Ectodermal cell (in vitro differentiated cells): ENCODE data around the gene STAMBP.

Experiments
- H3K27ac ChIP-seq: 2 replicates; pipeline ENCODE4 v1.7.0; 2013; ENCODE audit warnings: mild to moderate bottlenecking, low read depth, low read length; ENCODE audit not compliant: insufficient read depth, poor library complexity, severe bottlenecking
- H3K27me3 ChIP-seq: 2 replicates; pipeline ENCODE4 v1.7.0; 2013; ENCODE audit warnings: mild to moderate bottlenecking, low read length; ENCODE audit not compliant: insufficient read depth, control insufficient read depth, poor library complexity, severe bottlenecking
- H3K36me3 ChIP-seq: one replicate; pipeline ENCODE4 v1.7.0; 2013; ENCODE audit warnings: low read length; ENCODE audit not compliant: control insufficient read depth, insufficient read depth
- H3K4me1 ChIP-seq: one replicate; pipeline ENCODE4 v1.7.0; 2013; ENCODE audit warnings: low read length; ENCODE audit not compliant: control insufficient read depth, insufficient read depth
- H3K4me3 ChIP-seq: 2 replicates; pipeline ENCODE4 v1.7.0; 2013; ENCODE audit warnings: low read depth, low read length, control low read depth; ENCODE audit not compliant: insufficient read depth
- H3K9me3 ChIP-seq: 2 replicates; pipeline ENCODE4 v1.7.0; 2013; ENCODE audit warnings: mild to moderate bottlenecking, low read length, moderate library complexity; ENCODE audit not compliant: control insufficient read depth
- WGBS, 2 experiments: methylation state at CpG; one replicate each; pipeline ENCODE4 v1.1.7; 2013; ENCODE audit warnings: missing lambda C conversion rate in 2 of 2; 5-methylcytosine and 5-hydroxymethylcytosine counted together

STAMBP gene

GRCh38 chr2:73822276-73822675 lies 6.5 kb upstream of the STAMBP start:
- no peaks in the 10 kb centered on the region for H3K36me3 ChIP-seq
- 85 to 94% methylated on average over 1 of the region's 1 CpG for WGBS, 2 experiments
- H3K4me3 ChIP-seq, result no peak overlapping the region
- peaks cover 60% of the 10 kb centered on the region for H3K27me3 ChIP-seq
- no peaks in the 10 kb centered on the region for H3K9me3 ChIP-seq
- no peaks in the 10 kb centered on the region for H3K4me1 ChIP-seq
- H3K27ac ChIP-seq, result no peak overlapping the region

- 85% methylated on average over 2 of the region's 2 CpGs for WGBS, 2 experiments
- Histone ChIP-seq H3K4me1 (no peaks in the 10 kb centered on the region), H3K9me3 (no peaks in the 10 kb centered on the region)
These were observed 5.8 kb upstream of the STAMBP start for GRCh38 chr2:73822991-73823390.

DNA sequence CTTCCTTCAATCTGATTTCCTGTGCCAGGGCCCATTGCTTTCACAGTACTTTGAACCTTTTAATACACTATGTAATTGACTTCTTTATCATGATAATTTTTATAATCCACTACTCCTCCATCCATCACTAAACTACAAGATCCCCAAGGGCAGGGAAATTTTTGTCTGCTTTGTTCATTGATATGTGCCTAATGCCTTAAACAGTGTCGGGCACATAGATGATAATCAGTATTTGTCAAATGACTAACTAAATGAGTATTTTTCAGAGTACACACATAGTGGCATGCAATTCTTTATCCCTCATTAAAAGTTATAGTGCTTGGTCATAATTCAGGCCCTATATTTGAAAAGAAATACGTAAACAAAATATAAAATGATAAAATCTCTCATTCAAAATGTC lies 5.3 kb upstream of the STAMBP start:
- Histone ChIP-seq H3K27me3 (peaks cover 67% of the 10 kb centered on the region), H3K4me3 (no peak overlapping the region), H3K4me1 (no peaks in the 10 kb centered on the region), H3K9me3 (no peaks in the 10 kb centered on the region), H3K27ac (no peak overlapping the region), H3K36me3 (no peaks in the 10 kb centered on the region)
- 33 to 61% methylated on average over 1 to 2 of the region's 2 CpGs for WGBS, 2 experiments

More at GRCh38 chr2:73822991-73823390, 5.8 kb upstream of the STAMBP start:
- Histone ChIP-seq H3K4me3 (no peak overlapping the region), H3K27ac (no peak overlapping the region), H3K36me3 (no peaks in the 10 kb centered on the region), H3K27me3 (peaks cover 67% of the 10 kb centered on the region)

DNA sequence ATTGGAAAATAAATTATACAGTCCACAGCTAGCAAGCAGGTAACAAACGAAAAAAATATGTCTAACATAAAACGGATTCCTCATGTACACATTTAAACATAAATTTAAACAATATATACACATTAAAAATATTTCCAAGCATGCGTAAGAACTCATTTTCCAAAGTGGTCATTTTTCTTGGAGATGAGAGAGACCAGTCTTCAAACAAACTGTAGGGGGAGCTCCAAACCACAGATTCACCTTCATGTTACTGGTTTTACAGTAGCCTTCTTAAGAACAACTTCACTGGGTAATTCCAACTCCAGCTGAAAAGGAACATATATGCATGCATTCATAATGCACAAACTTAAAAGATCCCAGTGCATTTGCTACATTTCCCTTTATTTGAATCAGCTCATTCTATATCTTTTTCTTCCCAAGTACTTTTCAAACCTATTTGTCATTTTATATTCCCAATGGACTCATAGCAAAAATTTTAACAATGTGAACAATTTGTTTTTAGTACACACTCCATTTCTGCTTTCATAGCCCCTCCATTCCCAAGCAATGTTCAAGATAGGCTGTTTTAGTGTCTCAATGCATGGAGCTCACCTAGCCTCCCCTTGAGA lies 4.7 kb upstream of the STAMBP start:
- no peaks in the 10 kb centered on the region for H3K9me3 ChIP-seq
- whole genome bisulfite sequencing, 2 experiments, result 28 to 33% methylated on average over 3 of the region's 3 CpGs
- no peaks in the 10 kb centered on the region for H3K4me1 ChIP-seq
- H3K36me3 ChIP-seq, result no peaks in the 10 kb centered on the region
- peaks cover 67% of the 10 kb centered on the region for H3K27me3 ChIP-seq
- H3K4me3 ChIP-seq, result no peak overlapping the region
- H3K27ac ChIP-seq, result no peak overlapping the region

GRCh38 chr2:73825408-73825807 lies 3.4 kb upstream of the STAMBP start:
- Histone ChIP-seq H3K36me3 (no peaks in the 10 kb centered on the region), H3K27ac (no peak overlapping the region), H3K27me3 (peaks cover 56% of the 10 kb centered on the region), H3K4me3 (no peak overlapping the region), H3K4me1 (peaks cover 4% of the 10 kb centered on the region), H3K9me3 (no peaks in the 10 kb centered on the region)
- WGBS, 2 experiments, result 83 to 86% methylated on average over 4 of the region's 4 CpGs

GRCh38 chr2:73827018-73827417 lies 1.7 kb upstream of the STAMBP start:
- peaks cover 40% of the 10 kb centered on the region for H3K27me3 ChIP-seq
- 88% methylated on average over 2 of the region's 2 CpGs; no CpG with 5 or more reads in 1 of the 2 experiments for WGBS, 2 experiments
- peaks cover 4% of the 10 kb centered on the region for H3K4me1 ChIP-seq
- H3K36me3 ChIP-seq, result no peaks in the 10 kb centered on the region
- no peak overlapping the region for H3K4me3 ChIP-seq
- H3K9me3 ChIP-seq, result no peaks in the 10 kb centered on the region
- H3K27ac ChIP-seq, result no peak overlapping the region

GRCh38 chr2:73827660-73828388 lies 937 bp upstream of the STAMBP start:
- Histone ChIP-seq H3K4me3 (no peak overlapping the region), H3K4me1 (peaks cover 4% of the 10 kb centered on the region), H3K9me3 (no peaks in the 10 kb centered on the region), H3K27me3 (peaks cover 37% of the 10 kb centered on the region), H3K36me3 (peaks cover 4% of the 10 kb centered on the region), H3K27ac (no peak overlapping the region)
- WGBS, 2 experiments, result 91% methylated on average over 9 of the region's 9 CpGs

DNA sequence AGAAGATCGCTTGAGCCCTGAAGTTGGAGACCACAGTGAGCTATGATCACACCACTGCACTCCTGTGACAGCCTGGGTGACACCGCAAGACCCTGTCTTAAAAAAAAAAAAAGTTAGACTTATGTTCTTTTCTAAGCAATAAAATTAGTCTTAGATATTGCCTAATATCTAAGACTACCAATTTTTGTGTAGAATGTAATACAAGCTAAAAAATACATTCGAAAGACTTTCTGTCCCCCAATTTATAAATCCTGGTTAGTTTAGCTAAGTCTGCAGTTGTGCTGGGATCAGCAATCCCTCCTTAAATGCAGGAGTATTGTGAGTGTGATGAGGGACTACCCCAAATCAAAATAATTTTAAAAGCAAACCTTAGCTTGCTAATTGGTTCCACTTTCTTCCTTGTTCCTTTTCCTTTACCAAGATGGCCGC lies 358 bp upstream of the STAMBP start:
- no peaks in the 10 kb centered on the region for H3K9me3 ChIP-seq
- H3K36me3 ChIP-seq, result peaks cover 6% of the 10 kb centered on the region
- H3K4me3 ChIP-seq, result peak overlapping the region; percentile 89
- H3K27me3 ChIP-seq, result peaks cover 37% of the 10 kb centered on the region
- no peak overlapping the region for H3K27ac ChIP-seq
- WGBS, 2 experiments, result 58 to 65% methylated on average over 3 of the region's 4 CpGs
- peaks cover 4% of the 10 kb centered on the region for H3K4me1 ChIP-seq

DNA sequence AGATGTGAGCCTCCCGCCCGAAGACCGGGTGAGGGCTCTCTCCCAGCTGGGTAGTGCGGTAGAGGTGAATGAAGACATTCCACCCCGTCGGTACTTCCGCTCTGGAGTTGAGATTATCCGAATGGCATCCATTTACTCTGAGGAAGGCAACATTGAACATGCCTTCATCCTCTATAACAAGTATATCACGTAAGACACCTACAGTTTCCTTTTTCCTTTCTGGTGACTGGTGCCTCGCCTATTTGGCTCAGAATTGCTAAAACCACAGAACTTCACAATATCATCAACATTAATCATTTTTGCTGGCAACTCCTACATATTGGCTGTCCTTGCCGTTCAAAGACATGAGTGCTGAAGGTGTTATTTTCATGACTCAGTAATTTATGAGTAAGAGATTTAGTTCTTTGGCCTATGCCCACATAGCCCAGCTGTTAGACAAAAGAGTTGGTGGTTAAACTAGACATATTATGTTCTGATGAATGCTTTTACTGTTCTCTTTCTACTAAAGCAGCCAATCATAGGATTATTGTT lies 2.2 kb downstream of the STAMBP start:
- Histone ChIP-seq H3K36me3 (peaks cover 6% of the 10 kb centered on the region), H3K4me3 (no peak overlapping the region), H3K4me1 (peaks cover 4% of the 10 kb centered on the region), H3K27ac (no peak overlapping the region), H3K9me3 (no peaks in the 10 kb centered on the region), H3K27me3 (peaks cover 20% of the 10 kb centered on the region)
- WGBS, 2 experiments, result 96% methylated on average over 11 of the region's 11 CpGs

DNA sequence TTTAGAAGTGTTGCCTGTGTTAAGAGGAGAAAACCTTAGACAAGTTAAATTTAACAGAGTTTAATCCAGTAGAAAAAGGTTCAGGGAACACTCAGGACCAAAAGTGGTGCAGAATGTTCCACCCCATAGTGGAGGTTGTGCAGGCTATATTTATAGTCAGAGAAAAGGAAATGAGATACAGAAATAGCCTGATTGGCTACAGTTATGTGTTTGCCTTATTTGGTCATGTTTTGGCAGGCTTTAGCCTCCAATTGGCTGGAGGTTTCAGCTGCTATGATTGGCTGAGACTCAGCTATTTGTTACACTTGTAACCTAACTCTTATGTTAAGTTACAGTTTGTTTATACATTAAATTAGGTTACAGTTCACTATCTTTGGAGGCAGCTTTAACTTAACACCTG lies 4.2 kb downstream of the STAMBP start:
- Histone ChIP-seq H3K27ac (no peak overlapping the region), H3K36me3 (peaks cover 6% of the 10 kb centered on the region), H3K9me3 (no peaks in the 10 kb centered on the region), H3K4me1 (peaks cover 4% of the 10 kb centered on the region), H3K27me3 (peaks cover under 1% of the 10 kb centered on the region), H3K4me3 (no peak overlapping the region)
